ENCODE measurements around the gene C6orf132.

Gene C6orf132, protein sequence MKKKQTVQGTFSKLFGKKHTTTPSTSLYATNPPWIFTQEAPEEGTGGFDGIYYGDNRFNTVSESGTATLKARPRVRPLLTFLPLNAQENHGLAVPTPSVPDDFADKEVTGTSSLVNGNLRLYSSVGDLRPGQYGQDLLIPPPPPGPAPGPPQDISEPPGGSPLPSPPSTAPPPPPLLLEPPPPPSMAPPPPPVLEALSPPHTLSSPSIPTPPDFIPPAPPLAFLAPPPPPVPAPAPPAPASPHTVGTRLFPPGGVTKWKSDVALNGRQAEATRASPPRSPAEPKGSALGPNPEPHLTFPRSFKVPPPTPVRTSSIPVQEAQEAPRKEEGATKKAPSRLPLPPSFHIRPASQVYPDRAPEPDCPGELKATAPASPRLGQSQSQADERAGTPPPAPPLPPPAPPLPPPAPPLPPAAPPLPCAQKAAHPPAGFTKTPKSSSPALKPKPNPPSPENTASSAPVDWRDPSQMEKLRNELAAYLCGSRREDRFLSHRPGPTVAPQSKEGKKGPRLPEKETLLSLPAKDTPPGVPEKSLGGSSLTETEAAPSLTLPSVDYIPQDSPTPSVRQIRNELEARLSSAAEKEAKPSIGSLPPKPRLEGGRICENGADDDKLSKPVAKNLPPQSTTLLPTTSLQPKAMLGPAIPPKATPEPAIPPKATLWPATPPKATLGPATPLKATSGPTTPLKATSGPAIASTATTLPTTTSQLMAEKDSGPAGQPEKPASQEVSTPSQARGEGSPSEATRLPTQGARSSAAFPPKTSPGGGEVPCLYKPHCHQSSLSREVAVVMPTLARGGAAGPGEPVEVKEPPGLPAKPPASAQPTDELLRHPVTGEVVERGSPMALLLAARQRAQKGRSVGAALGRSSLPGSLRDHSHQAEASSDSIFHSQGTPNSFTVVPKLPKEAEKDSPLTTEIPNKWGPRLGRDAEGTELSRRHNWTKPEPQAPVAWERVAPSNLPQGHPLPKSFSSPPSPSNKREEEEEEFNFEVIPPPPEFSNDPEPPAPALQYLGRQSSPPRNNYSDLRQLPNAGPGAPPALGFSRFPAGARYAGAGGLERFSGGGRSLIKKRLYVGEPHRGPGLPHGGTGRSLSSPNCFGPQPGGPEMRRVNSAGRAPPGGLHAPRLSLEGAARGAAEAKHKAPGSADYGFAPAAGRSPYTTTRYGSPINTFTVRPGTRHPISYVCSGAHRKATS

DNA sequence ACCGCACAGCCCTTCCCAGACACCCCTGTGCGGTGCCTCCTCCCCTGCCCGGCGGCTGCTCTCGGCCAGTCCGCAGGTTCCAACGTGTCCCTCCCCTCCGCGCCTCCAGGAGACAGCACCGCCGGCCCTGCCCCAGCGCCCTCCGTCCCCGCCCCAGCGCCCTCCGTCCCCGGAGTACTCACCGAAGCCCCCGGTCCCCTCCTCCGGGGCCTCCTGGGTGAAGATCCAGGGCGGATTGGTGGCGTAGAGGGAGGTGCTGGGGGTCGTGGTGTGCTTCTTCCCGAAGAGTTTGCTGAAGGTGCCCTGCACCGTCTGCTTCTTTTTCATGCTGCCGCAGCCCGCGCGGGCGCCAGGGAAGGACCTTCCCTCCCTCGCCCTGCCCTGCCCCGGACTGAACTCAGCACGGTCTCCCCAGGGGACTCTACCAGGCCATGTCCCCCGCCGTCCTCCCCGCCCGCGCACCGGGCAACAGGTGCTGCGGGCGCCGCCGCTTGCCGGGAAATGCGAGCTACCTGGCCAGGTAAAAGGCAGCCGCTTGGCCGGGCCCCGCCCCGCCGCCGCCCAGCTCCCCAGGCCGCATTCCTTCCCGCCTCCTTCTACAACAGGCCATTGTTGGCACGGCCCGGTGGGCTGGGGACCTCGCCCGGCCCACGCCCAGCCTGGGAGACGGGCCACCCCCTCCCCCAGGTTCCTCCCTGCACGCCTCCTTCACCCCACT is at the start of gene C6orf132:
Gene C6orf132, minus strand, starts transcription at position 503 of the 718 bp plus-strand sequence. Its CDS starts 176 bp downstream, at position 327.
- DNase-seq: no peak

DNA sequence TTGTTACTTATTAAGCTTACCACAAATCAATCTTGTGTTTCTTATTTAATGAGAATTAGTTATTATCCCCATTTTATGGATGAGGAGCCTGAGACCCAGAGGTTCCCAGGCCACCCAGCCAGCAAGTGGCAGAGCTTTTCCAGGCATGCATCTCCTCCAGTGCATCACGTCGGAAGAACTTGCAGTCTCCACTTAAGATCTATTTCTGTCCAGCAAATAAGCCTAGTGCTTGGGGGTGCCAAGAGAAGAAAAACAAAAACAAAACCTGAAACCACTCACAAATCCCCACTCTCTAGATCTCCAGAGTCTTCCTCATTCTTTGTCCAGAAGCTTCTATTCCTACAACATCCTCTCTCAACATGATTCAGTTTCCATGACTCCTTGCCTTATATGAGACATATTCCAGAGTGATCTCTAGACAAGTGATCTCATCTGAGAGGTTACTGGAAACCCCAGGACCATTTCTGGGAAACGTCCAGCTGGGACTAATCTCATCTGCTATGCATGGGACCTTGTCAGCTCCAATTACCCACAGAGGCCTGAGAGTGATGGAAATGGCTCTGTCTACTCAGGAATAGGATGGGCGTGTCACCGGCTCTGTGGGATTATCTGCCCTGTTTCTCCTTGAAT is 48.2 kb upstream of the C6orf132 start:
- peak; percentile 73 for DNase-seq

DNA sequence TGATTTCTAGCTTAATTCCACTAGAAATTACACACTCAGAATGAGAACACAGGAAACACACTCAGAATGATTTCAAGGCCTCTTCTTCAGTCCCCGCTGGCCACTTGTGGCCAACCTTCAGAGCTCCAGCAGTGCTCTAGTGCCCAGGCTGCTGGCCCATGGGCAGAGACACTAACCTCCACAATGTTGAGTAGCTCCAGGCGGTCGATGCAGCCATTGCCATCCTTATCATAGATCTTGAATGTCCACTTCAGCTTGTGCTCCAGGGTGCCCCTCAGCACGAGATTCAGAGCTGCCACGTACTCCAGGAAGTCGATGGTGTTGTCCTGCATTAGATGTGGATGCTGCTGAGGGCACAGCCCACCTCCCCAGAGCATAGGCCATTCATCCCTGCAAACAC is 46.0 kb upstream of the C6orf132 start:
- no peak for DNase-seq

DNA sequence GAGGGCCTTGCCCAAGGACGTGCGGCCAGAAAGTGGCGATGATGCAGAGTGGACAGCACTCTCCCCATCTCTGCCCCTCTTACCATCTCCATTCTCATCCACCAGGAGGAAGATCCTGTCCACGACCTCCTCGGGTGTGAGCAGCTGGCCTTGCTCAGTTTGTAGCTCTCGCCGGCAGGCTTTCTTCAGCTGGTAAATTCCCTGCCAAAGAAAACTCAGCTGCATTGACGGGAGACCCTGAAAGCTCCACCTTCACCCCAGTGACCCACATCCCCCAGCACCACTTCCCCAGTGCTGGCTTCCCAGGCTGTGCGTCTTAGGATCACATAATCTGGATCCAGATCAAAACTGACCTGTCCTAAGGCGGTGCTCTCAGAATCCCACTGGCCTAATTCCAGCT is 43.2 kb upstream of the C6orf132 start:
- no peak for DNase-seq

DNA sequence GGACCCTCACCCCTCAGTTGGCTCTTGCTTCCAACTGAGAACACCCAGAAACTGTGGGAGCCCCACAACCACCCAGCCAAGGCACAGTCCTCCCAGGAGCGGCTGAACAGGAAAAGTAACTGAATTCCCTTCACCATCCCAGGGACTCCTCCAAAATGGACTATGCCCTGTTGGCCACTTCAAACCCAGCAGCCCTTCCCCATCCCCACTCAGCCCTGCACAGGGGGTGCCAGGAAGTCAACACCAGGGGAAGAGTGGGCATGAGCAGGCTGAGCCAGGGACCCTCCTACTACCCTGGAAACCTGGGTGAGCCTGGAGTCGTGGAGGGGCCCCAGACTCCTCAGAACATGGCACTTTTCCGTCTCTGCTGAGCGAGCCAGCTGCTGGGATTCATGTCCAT is 42.1 kb upstream of the C6orf132 start:
- DNase-seq: no peak

GRCh38 chr6:42182101-42182500 is 39.7 kb upstream of the C6orf132 start:
- DNase-seq: no peak

DNA sequence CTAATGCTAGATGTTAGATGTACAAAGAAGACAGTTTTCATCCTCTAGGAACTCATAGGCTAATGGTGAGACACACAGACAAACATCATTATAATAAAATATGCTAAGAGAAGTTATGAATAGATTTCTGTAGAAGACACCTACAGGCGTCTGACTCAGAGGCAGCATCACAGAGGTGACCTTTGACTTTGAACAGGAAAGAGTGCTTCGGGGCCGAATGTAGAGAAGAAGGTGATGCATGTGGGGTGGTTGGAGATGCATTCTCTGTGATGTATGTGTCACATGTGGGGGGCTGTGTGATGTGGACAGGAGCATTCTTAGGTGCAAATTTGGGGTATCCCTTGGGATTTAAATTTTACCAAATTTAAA is 37.5 kb upstream of the C6orf132 start:
- no peak for DNase-seq

- DNase-seq: no peak
Observed at GRCh38 chr6:42179261-42179944, 37.0 kb upstream of the C6orf132 start.

DNA sequence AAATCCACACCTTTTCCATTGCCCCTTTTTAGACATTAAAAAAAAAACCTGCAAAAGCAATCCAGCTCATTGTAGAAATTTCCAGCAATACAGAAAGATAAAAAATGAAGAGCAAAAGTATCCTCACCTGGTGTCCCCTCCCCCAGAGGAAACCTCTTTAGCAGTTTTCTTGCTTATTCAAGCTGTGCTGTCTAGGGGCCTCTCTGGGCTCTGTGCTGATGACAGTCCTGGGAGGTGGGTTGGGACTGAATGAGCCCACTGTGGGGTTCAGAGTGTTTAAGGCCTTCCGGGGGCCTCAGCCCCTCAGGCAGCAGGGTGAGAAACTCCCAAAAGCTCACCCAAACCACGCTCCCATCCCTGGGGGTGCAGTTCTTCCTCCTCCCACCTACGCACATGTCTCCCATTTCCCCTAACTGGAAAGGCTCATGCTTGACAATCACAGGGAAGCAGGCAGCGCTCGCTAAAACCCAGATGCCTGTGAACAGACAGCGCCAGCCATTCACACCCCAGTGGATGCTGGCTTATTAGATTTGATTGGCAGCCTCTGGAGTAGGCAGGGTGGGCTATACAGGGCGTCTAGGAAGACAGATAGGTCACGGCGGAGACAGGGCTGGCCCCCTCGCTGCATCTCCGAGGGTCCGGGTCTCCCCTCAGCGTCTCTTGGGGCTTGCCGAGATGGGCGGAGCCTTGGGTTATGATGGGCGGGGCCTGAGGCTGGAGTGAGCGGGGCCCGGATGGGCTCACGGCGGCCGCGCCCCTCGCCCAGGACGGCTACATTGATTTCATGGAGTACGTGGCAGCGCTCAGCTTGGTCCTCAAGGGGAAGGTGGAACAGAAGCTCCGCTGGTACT is 35.3 kb upstream of the C6orf132 start:
- DNase-seq: no peak

DNA sequence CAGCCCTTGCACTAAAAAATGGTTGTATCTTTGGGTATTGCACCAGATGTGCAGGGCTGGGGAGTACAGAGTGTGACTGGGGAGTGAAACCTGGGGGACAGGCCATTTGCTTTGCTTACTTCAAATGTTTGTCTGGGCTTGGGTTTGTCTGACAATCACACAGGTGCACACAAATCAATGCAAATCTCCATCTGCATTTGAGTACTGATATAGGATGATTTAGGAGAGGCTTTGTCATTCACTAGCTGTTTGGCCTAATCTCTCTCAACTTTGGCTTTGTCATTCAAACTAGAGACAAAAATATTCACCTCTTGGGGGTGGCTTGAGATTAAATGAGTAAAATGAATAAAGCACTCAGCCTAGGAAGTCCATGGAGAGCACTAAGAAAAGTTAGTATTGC is 34.6 kb upstream of the C6orf132 start:
- no peak for DNase-seq

DNA sequence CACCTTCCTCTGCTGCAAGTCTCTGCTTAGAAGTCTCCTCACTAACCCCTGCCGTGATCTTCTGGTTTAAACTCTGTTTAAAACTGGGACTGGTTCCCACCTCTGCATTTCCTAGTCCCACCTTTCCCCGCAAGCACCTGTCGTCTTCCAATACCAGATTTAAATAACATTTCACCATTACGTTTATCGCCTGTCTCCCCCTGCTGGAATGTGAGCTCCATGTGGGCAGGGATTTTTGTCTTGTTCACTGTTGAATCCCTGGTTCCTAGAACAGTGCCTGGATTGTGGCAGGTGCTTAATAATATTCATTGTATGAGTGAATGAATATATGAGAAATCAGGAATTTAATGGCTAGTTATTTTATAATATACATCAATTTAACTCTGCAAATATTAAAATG is 33.4 kb upstream of the C6orf132 start:
- DNase-seq: no peak

GRCh38 chr6:42173101-42173500 is 30.7 kb upstream of the C6orf132 start, which contains the start of gene GUCA1A:
GUCA1A (plus strand) TSS chr6:42173364; CDS start chr6:42173614, 250 bp downstream.
- DNase-seq: peak; percentile 92

- no peak for DNase-seq
Observed at GRCh38 chr6:42171813-42172581, 29.6 kb upstream of the C6orf132 start.

DNA sequence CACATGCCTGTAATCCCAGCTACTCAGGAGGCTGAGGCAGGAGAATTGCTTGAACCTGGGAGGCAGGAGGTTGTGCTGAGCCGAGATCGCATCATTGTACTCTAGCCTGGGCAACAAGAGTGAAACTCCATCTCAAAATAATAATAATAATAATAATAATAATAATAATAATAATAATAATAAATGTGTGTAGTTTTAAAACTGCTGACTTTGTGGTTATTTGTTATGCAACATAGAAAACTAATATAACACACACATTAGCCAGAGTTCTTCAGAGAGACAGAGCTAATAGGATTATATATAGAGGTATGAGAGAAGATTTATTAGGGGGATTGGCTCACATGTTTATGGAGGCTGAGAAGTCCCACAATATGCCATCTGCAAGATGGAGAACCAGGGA is 27.4 kb upstream of the C6orf132 start:
- peak; percentile 51 for DNase-seq

- DNase-seq: no peak
Observed at GRCh38 chr6:42168650-42169049, 26.2 kb upstream of the C6orf132 start.

DNA sequence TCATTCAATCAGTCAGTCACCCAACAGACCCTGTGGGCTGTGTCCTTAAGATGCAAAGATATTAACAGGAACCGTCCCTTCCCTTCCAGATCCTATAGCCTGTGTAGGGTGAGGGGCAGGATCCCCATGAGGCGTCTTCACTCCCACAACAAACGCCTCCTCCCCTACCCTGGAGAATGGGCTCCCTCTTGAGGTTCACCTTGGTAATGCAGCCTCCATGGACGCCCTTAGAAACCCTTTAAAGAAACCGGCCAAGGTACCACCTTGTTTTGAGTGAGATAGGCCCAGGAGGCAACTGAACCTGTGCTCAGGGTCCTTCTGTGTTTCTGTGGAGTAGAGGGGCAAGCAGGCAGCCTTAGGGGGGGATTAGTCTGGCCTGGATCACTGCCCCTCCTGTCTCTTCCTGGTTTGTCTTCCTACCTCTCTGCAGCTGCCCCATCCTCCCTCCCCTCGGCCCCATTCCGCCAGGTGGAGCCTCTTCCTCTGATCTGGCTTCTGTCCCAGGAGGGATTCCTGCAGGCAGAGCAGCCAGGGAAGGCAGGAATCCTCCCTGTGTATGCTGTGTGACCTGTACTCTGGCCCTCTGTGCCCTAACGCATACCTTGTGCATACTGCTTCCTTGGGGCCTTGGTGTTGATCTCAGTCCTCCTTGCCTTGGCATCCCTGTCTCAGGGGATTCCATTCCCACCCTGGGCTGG is 24.2 kb upstream of the C6orf132 start:
- peak; percentile 95 for DNase-seq

DNA sequence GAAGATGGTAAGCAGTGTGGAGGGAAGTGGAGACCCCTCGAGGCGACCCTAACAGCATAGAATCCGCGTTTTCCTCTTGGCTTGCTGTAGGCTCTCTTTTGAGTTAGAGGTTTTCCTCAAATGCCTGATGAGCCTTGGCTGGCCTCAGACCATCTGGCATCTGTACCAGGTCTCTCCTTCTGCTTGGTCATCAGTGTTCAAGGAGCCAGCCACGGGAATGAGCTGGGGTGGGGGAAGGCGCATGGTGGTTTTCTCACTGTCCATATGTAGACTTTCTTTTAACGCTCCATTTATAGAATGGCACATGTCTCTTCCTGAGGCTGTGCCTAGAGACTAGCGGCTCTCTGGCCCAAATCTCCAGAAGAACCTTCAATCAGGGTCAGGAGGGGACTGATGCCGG is 22.6 kb upstream of the C6orf132 start:
- no peak for DNase-seq

GRCh38 chr6:42163981-42164380 is 21.6 kb upstream of the C6orf132 start:
- no peak for DNase-seq

- no peak for DNase-seq
Observed at GRCh38 chr6:42162812-42163211, 20.4 kb upstream of the C6orf132 start.
